NCI-H524 treated with DMSO at 0.1 percent for 48 hours (cell line): ENCODE data around the gene ENTR1.

ENCODE experiments used
- DNase-seq: peaks from one replicate; lab custom pipeline; 2025; lab: John Stamatoyannopoulos, UW

Gene ENTR1

DNA sequence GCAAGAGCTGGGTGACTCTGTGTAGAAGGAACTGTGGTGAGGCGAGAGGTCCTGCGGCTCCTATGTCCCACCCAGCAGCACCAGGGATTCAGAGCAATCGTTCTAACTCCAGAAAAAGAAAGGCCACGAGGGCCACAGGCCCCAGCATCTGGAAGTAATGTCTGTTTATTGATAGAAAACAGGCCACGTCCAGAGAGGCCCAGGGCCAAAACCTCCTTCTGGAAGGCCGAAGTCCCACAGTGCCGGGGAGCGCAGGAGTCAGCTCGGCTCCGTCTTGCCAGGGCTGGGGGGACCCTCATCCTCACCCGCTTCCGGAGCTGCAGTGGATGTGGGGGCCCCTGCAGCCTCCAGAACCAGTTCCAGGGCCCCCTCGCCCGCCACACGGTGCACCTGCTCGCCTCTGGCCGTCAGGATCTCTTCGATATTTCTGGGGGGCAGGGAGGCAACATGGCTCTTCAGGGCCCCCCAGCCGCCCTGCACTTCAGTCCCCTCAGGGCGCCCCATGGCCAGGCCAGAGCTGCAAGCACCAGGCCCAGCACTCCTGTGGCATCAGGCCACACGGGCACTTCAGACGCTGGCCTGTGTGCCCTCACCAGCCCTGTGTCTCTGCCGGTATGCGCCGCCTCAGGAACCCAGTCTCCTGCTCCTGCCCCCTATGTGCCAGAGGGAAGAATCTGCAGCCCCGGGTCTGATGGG is 48.5 kb downstream of the ENTR1 start:
- no peak for DNase-seq

- no peak for DNase-seq
These were observed 49.2 kb downstream of the ENTR1 start for GRCh38 chr9:136361047-136361753.

- no peak for DNase-seq
These were observed 50.4 kb downstream of the ENTR1 start for GRCh38 chr9:136359774-136360718.

DNA sequence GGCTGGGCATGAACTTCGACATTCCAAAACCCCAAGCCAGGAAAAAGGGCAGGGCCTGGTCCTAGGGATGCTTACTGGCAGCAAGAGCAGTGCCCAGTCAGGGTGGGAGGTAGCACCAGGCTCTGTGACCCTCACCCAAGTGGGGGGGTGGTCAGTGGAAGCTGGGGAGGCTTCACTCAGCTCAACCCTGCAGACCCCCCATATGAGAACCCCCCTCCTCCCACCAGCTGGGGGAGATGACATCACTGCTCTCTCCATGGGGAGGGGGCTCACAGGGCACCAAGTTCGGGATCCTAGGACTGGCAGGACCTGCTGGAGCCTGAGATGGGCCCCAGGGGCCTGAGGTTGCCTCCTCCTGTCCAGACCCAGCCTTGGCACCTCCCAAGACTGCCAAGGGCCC is 51.5 kb downstream of the ENTR1 start:
- DNase-seq: no peak

DNA sequence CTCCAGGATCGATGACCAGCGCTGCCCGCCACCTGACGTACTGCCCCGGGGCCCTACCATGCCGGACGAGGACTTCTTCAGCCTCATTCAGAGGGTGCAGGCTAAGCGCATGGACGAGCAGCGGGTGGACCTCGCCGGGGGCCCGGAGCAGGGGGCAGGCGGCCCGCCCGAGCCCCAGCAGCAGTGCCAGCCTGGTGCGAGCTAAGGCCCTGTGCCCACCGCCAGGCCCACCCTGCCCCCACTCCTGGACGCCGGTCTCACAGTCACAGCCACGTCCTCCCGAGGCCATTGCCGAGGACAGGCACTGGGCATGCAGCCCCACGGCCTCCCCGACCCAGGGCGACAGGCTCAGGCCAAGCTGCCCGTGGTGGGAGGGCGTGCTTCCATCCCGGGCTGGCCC is 52.4 kb downstream of the ENTR1 start:
- no peak for DNase-seq

DNA sequence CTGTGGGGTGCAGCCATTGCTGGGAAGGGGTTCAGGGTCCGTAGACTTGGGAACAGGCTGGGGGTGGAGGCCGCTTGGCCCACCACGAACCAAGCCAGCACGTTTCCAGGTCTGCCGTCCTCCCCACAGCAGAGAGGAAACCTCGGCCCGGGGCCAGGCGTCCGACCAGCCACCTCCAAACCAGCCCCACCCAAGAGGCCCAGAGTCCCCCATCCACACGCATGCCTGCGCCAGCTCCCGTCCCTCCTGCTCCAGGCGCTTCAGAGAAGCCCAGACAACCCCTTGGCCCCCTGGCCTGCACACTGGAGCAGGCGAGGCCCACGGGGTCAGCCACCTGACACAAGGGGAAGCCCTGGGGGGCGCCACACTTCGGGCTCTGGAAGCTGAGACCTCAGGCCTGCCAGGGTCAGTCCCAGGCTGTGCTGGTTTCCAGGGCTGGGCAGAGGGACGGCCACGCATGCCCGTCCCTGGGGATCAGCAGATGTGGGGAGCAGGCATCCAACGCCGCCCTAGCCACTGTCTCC is 53.1 kb downstream of the ENTR1 start:
- no peak for DNase-seq

GRCh38 chr9:136355616-136356557 is 54.5 kb downstream of the ENTR1 start:
- DNase-seq: no peak

- no peak for DNase-seq
These were observed 55.8 kb downstream of the ENTR1 start for GRCh38 chr9:136354592-136355085.

DNA sequence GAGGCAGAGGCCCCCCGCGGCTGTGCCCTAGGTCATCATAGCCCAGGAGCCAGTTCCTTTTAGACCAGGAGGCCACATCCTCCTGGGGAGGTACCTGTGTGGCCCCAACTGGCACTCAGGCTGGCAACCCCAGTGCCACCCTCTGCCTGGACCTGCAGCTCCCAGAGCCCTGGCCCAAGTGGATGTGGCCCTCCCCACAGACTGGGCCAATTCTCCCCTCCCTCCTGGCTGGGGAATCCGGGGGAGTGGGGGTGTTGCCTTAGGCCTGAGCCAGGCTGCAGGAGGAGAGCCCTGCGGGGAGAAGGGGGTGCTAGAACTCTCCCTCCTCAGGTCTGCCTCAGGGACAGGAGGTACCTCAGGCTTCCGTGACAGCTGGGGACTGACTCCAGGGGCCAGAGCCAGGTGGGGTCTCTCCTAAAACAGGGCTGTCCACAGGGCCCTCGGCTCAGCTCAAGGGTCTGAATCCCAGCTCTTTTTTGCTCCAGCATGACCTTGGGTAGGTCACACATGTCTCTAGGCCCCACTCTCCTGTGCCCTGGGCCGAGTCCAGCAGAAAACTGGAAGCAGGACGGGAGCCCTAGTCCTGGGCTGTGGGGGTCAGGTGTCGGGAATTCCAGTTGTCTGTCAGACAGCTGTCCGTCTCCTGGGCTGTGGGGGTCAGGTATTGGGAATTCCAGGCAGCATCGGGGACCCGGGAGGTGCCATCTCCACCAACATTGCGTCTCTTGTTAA is 56.5 kb downstream of the ENTR1 start:
- DNase-seq: no peak

DNA sequence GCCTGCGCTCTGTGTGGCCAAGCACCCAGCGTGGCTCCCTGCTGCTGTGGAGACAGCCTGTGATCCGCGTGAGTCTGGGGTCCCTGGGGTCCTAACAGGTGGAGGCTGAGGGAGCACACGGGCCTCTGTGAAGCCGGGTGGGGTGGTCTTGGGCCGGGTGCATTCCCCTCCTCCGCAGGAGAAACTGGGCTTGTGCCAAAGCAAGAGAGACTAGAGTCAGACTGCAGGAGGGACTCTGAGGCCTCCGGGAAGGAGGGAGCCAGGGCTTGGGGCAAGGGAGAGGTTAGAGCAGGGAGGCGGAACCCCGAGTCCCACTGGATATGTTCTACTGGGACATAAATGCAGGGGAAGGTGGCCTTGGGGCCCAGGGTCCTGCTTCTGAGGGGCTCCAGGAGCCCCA is 57.3 kb downstream of the ENTR1 start:
- DNase-seq: no peak

- DNase-seq: no peak
These were observed 57.7 kb downstream of the ENTR1 start for GRCh38 chr9:136352682-136353081.
